GM18873 (cell line): Measurements from ENCODE around the gene CSNK1E.
"Not testable (repeated sequence)": the region's sequence is repeated elsewhere in the genome, so short reads cannot be mapped to it uniquely, and the experiment has no call there.

ENCODE experiments used
- ATAC-seq: cut with Tn5 transposase; IDR thresholded peaks from one replicate; pipeline ENCODE4 v1.9.1; 2021; ENCODE audit warnings: mild to moderate bottlenecking, moderate library complexity, moderate number of reproducible peaks; ENCODE audit not compliant: unreplicated experiment, low FRiP score

The CSNK1E gene

GRCh38 chr22:38317122-38317994 lies at the start of gene CSNK1E:
Gene CSNK1E (minus strand): TSS chr22:38317433. CDS start chr22:38314157, 3,276 bp downstream.
- ATAC-seq = no peak

GRCh38 chr22:38365829-38366228 lies 48.6 kb upstream of the CSNK1E start:
- not testable (repeated sequence) for ATAC-seq

- ATAC-seq = not testable (repeated sequence)
These were observed 47.9 kb upstream of the CSNK1E start for GRCh38 chr22:38365174-38365573.

- ATAC-seq = not testable (repeated sequence)
These were observed 43.3 kb upstream of the CSNK1E start for GRCh38 chr22:38360560-38360959.

GRCh38 chr22:38359817-38360216 lies 42.6 kb upstream of the CSNK1E start:
- not testable (repeated sequence) for ATAC-seq

GRCh38 chr22:38357971-38358370 lies 40.7 kb upstream of the CSNK1E start:
- not testable (repeated sequence) for ATAC-seq

GRCh38 chr22:38355275-38355674 lies 38.0 kb upstream of the CSNK1E start:
- ATAC-seq = no peak

GRCh38 chr22:38353701-38354100 lies 36.5 kb upstream of the CSNK1E start:
- no peak for ATAC-seq

GRCh38 chr22:38353142-38353629 lies 36.0 kb upstream of the CSNK1E start:
- ATAC-seq = no peak

GRCh38 chr22:38352436-38352835 lies 35.2 kb upstream of the CSNK1E start:
- ATAC-seq = no peak

GRCh38 chr22:38350444-38351359 lies 33.5 kb upstream of the CSNK1E start:
- no peak for ATAC-seq

GRCh38 chr22:38348751-38349496 lies 31.7 kb upstream of the CSNK1E start:
- no peak for ATAC-seq

GRCh38 chr22:38347944-38348750 lies 30.9 kb upstream of the CSNK1E start:
- ATAC-seq = no peak

- ATAC-seq = no peak
These were observed 30.1 kb upstream of the CSNK1E start for GRCh38 chr22:38347181-38347943.

- no peak for ATAC-seq
These were observed 29.3 kb upstream of the CSNK1E start for GRCh38 chr22:38346506-38346905.

GRCh38 chr22:38345782-38346181 lies 28.5 kb upstream of the CSNK1E start:
- ATAC-seq = no peak

GRCh38 chr22:38339893-38340292 lies 22.7 kb upstream of the CSNK1E start:
- not testable (repeated sequence) for ATAC-seq

GRCh38 chr22:38338772-38339379 lies 21.6 kb upstream of the CSNK1E start:
- ATAC-seq = no peak
